GM06990 (cell line): ENCODE results near the gene RASAL3.

Experiments
- DNase-seq: peaks from one replicate; pipeline ENCODE4 v3.0.0-alpha.2; 2011; ENCODE audit not compliant: insufficient read length; ENCODE audit errors: extremely low read depth
- H3K27me3 ChIP-seq: replicated peaks from 2 replicates; pipeline ENCODE4 v1.6.0; 2011; ENCODE audit warnings: low read length; ENCODE audit not compliant: control insufficient read depth, insufficient read depth
- H3K36me3 ChIP-seq: 2 replicates; pipeline ENCODE4 v1.5.1; 2011; ENCODE audit warnings: low read length; ENCODE audit not compliant: control insufficient read depth, insufficient read depth
- H3K4me3 ChIP-seq: replicated peaks from 2 replicates; pipeline ENCODE4 v1.5.1; 2011; ENCODE audit warnings: low read depth, mild to moderate bottlenecking, control low read depth, low read length
- TF ChIP-seq, protein P1 (sequence below): IDR thresholded peaks from 2 replicates; pipeline ENCODE4 v1.5.1; 2011; ENCODE audit warnings: low read length, control low read depth, mild to moderate bottlenecking, inconsistent platforms; ENCODE audit not compliant: insufficient read depth, poor library complexity, severe bottlenecking

RASAL3 gene

GRCh38 chr19:15430526-15431120 is 33.7 kb downstream of the RASAL3 start:
- H3K4me3 ChIP-seq: peak overlapping the region; percentile 25
- TF ChIP-seq, protein P1, sequence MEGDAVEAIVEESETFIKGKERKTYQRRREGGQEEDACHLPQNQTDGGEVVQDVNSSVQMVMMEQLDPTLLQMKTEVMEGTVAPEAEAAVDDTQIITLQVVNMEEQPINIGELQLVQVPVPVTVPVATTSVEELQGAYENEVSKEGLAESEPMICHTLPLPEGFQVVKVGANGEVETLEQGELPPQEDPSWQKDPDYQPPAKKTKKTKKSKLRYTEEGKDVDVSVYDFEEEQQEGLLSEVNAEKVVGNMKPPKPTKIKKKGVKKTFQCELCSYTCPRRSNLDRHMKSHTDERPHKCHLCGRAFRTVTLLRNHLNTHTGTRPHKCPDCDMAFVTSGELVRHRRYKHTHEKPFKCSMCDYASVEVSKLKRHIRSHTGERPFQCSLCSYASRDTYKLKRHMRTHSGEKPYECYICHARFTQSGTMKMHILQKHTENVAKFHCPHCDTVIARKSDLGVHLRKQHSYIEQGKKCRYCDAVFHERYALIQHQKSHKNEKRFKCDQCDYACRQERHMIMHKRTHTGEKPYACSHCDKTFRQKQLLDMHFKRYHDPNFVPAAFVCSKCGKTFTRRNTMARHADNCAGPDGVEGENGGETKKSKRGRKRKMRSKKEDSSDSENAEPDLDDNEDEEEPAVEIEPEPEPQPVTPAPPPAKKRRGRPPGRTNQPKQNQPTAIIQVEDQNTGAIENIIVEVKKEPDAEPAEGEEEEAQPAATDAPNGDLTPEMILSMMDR: no peak
- no peak for DNase-seq
- peaks cover 23% of the 10 kb centered on the region for H3K36me3 ChIP-seq
- no peaks in the 10 kb centered on the region for H3K27me3 ChIP-seq

DNA sequence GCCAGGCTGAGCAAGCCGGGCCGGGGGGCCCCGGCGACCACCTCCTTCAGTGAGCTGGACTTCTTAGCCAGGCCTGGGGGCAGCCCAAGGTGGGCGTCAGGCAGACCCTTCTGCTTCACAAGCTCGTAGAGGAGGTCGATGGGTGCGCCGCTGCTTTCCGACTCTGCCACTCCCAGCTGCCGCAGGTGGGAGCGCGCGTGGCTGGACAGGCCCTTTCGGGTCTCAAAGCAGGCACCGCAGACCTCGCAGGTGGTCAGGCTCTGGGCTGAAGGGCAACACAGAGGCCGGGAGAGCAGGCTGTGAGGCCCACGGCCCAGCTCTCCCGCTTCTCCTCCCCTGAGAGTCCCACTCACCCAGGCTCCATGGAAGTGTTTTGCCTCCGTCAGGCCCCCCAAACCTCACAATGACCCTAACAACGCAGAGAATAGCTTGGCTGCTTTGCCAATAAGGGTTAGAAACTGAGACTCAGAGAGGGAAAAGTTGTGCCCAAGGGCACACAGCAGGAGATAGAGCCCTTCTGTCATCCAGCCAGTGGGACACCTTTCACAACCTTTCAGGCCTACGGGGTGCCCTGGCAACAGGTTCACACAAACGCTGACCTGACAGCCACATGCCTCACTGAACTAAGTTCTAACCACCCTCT is 34.4 kb downstream of the RASAL3 start:
- H3K4me3 ChIP-seq: no peak overlapping the region
- H3K27me3 ChIP-seq: no peaks in the 10 kb centered on the region
- DNase-seq: no peak
- TF ChIP-seq, protein P1: no peak
- H3K36me3 ChIP-seq: peaks cover 27% of the 10 kb centered on the region

DNA sequence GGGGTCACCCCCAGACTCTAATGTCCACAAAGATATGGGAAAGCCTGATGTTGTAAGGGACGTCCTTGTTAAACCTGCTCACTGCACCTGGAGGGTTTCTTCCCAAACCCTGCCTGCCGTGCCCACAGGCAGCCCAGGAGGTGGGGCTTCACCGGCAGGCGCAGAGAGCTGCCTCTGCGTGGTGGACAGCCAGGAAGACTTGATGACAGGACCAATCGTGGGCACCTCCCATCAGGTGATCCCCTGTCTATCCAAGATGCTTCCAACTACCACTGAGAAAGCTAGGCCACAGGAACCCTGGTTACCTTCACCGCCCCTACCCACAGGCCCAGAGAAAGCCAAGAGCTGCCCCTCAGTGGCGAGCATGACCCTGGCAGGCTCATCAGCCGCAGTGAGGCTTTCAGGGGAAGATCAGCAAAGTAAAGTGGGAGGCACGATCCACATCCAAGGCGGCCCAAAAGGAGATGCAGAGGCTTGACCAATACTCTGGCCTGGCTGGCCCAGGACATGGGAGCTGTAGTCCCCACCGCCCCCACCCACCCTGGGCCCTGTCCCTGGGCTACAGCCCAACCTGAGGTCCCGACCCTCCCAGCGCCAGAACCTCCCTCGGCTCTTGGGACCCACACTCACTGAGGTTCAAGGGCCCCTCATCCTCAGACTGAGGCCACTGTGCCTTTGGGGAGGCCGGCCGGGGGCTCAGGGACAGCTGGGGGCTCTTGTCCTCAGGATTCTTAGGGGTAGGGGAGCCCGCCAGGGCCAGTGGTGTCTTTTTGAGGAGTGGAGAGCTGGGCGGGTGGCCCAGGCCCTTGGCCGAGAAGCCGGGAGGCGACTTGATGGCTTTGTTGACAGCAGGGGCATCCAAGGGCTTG is 35.2 kb downstream of the RASAL3 start:
- TF ChIP-seq, protein P1: no peak
- Histone ChIP-seq H3K36me3 (peaks cover 34% of the 10 kb centered on the region), H3K27me3 (no peaks in the 10 kb centered on the region), H3K4me3 (no peak overlapping the region)
- no peak for DNase-seq

DNA sequence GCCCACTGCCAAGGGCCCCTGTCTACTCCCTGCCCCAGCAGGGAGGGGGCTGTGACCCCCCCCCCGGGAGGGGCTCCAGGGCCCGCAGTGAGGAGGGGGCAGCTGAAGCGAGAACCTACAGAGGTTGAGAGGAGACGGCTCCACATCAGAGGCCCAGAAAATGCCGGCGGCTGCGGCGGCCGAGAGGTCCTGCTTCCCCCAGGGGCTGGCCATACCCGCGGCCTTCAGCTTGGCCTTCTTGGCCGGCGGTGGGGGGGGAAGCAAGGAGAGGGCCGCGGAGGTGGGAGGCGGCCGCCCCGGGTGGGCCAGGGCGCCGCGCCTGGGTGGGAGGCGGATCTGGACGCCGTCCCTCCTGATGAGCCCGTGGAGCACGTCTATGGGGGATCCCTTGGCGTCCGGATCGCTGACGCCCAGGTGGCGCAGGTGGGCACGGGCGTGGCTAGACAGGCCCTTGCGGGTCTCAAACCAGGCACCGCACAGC is 36.3 kb downstream of the RASAL3 start:
- H3K27me3 ChIP-seq: no peaks in the 10 kb centered on the region
- no peak overlapping the region for H3K4me3 ChIP-seq
- peaks cover 43% of the 10 kb centered on the region for H3K36me3 ChIP-seq
- DNase-seq: no peak
- TF ChIP-seq, protein P1: no peak

GRCh38 chr19:15427350-15427700 is 37.0 kb downstream of the RASAL3 start:
- TF ChIP-seq, protein P1: no peak
- Histone ChIP-seq H3K27me3 (no peaks in the 10 kb centered on the region), H3K4me3 (no peak overlapping the region), H3K36me3 (peaks cover 46% of the 10 kb centered on the region)
- DNase-seq: no peak
